T47D (cell line): ENCODE measurements around the gene DGCR8.

ENCODE experiments used
- DNase-seq, 2 experiments: peaks; one replicate each; pipeline versions ENCODE4 v3.0.0 to v3.0.0-alpha.2; 2011 to 2012; ENCODE audit warnings: low read depth in 1 of 2, low spot score in 1 of 2
- JUND ChIP-seq: IDR thresholded peaks from 2 replicates; pipeline ENCODE4 v1.6.1; 2012; ENCODE audit warnings: low read depth
- in situ Hi-C: cut with HindIII; loops from 2 replicates; pipeline ENCODE4 v1.10.0; 2016; ENCODE audit warnings: low sequenced_read_pairs, low pct_unique_long_range_greater_than_20kb

Gene DGCR8

DNA sequence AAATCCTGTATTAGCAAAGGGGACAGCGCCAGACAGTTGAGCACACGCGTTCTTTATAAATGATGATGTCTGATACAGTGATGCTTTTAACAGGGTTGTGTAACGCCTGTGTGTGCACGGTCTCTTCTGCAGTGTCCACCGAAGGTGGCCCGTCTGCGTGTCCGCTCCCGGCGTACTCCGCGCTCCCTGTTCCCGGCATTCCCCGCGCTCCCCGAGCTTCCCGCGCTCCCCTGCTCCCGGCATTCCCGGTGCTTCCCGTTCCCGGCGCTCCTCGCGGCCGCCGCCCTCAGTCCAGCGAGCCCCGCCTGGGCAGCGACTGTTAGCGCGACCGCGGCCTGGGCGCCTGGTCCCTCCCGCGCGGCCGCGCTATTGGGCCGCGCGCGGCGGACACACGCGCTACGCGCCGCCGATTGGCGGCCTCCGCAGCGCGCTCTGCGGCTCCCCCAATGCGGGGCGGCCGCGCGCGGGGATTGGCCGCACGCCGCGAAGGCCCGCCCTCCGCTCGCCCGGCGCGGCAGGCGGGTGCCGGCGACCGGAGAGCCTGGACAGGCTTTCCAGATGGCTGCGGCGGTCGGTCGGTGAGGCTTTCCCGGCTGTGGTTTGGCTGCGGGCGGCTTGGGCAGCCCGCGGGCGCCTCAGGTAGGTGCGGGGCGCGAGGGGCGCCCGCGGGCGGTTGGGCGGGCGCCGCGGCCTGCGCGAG lies at the start of gene DGCR8:
Gene DGCR8, plus strand, starts transcription at position 497 of the 700 bp plus-strand sequence. CDS start 5,723 bp downstream, outside the sequence.
- DNase-seq = peak; percentile 91 to 96
- no peak for TF ChIP-seq JUND
- in situ Hi-C loops = no loop called here

DNA sequence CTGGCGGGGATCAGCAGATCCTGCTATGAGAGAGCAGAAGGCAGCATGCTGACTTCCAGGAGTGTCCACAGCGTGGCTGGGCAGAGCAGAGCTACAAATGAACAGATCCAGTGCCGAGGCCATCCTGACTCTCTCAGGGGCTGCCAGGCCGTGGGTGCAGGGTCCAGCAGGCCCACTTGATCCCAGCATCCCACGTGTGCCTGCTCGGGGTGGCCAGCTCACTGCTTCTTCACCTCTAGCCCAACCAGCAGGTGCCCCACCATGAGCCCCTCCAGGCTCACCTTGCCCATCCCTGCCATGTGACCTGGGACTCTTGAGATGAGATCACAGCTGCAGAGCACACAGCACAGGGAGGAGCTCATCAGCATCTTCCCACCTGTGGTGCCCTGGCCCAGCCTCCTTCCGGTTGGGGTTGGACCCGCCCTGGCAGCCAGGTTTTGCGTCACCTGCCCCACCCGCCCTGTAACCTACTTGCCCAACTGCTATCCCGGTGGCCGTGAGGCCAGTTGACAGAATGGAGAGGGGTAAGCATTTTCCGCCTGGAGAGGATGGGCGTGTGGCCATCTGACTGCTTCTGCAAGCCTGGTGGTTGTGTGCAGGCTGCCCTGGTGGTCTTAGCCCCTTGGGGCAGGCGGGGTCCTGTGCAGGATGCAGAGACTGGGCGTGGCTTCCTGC lies 48.2 kb upstream of the DGCR8 start:
- in situ Hi-C loops = no loop called here
- no peak for DNase-seq
- no peak for TF ChIP-seq JUND

DNA sequence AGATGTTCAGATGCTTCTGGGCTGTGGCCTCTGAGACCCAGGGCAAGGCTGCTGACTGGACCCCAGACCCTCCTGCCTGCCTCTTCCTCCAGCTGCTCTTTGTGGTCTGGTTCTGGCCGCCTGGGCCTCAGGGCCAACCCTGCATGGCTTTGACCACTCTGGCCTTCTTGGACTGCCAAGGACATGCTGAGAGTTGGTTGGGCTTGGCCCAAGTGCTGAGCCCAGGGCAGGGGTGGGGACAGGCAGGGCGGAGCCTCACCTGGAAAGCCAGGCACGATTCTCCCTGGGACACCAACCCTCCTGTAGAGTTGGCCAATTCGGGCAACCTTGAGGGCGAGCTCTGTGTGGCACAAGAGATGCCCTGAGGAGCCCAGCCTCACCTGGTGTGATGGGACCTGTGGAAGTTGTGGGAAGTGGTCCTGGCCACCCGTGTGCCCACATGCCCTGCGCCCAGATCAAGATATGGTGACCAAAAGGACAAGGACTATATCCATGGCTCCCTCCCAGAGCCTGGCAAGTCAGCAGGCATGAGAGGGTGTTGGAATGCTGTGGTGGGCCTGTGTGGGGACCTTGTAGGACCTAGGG lies 47.5 kb upstream of the DGCR8 start:
- no peak for TF ChIP-seq JUND
- in situ Hi-C loops = no loop called here
- no peak for DNase-seq

DNA sequence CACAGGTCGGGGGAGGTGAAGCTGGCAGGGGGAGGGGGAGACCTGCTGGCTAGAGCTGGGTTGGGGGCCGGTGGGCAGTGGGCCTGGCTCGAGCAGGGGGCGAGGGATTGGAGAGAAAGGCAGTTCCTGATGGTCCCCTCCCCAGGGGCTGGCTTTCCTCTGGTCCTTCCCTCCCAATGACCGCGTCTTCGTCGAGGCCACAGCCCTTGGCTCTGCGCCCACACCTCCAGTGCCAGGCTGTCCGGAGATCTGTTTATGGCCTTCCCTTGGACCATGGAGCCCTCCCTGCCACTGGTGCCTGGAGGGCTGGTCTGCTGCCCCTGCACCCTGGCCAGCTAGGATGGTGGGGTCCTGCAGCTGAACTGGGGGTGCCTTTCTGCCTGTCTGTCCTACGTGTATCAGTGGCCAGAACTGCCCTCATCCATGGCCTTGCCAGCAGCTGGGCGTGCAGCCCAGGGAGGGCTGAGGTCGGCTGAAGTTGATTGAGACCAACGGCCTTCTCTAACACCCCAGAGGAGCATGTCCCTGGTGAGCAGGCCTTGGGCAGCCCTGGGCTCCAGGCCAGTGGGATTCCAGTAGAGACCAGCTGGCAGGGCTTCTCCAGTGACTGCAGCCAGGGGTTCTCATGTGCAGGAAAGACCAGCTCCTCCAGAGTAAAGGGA lies 46.9 kb upstream of the DGCR8 start:
- TF ChIP-seq JUND = no peak
- in situ Hi-C loops = no loop called here
- DNase-seq = no peak

DNA sequence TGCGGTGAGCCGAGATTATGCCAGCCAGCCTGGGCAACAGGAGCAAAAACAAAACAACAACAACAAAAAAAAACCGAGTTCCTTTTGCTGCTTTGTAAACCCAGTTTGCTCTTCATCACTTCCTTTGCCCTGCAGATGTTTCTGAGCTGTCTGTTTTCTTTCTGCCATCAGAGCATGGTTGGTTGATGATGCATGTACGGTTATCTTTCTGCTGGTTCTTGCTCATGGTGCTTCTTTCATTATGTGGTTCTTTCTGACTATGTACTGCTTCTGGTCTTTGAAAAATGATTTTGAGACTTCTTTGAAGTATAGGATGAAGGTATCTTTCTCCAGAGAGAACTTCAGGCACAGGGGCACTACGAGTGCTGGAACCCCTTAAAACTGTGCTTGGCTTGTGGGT lies 45.9 kb upstream of the DGCR8 start:
- no peak for DNase-seq
- in situ Hi-C loops = no loop called here
- TF ChIP-seq JUND = no peak

DNA sequence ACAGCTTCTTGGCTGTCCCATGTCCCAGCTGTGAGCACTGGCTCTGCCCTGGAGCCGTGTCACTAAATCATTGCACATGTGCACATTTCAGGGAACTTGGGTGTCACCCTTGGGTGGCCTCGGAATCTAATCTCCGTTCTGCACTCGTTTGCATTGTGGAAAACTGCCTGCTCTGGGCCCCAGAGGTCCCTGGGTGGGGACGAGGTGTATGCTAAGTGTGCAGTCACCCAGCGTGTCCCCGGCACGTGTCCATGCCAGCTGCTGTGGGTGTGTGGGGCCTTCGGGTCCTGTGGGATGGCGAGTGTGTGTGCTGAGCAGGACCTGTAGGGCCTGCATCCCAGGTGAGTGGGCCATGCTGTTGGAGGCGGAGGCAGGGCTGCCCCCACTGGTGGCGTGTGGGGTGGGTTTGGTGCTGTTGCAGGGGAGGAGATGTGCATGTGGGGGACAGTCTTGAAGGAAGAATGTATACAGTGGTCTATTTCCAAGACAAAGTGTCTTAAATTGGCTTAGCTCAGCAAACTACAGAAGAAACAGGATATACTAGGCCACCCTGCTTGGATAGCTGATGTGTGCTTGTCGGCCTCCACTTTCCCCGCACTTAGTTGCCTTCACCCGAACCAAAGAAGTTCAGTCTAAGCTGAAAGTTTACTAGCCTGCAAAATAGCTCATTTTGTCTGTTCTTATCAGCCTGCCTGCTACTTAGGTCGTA lies 44.5 kb upstream of the DGCR8 start:
- in situ Hi-C loops = no loop called here

DNA sequence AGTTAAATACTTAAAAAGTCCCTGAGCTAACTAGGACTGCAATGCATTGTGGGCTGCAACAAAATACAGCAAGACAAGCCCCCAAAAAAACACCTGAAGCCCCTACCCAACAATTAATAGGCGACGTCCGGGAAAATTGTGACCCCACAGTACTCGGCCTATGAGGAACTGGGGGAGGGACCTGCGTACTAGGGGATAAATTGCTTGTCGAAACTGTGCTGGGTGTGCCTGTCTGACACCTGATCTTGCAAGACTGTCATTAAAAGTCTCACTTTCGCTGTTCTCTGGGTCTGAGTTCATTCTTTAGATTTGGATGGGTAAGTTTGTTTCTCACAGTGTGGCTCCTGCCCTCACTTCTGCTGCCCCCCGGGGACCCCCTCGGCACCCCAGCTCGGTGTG lies 44.0 kb upstream of the DGCR8 start:
- DNase-seq = no peak
- no peak for TF ChIP-seq JUND
- in situ Hi-C loops = no loop called here

More for the DNA sequence above, 44.5 kb upstream of the DGCR8 start:
- DNase-seq = no peak
- TF ChIP-seq JUND = no peak

DNA sequence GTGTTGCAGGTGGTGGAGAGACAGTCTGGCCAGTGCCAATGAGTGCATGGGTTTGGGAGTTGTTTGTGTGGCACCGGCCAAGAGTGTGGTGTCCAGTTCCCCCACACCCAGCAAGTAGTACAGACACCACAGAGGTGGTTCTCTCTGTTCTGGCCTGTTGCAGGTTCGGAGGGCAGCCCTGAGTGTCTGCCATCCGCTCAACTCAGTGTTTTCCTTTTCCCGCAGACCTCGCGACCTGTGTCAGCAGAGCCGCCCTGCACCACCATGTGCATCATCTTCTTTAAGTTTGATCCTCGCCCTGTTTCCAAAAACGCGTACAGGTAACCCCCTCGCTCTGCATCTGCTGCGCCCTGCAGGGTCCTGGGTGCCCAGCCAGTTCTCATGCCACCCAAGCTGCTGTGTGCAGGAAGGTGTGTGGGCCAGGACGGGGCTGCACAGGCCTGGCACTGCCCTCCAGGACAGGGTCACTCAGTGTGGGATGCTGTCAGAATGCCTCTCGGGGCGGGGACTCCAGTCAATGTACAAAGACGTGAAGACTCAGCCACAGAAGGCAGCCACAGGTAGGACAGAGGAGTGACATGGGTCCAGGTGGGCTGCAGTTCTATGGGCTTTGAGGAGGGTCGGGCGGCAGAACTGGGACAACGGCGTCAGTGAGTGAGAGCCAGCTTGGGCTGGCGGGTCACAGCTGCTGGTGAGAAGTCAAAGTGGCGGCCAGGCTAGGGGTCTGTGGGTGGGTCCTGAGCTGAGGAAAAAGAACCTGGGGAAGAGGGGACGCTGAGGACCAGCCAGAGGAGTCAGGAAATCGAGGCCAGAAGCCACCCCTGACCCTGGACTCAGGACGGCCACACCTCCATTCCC lies 43.3 kb upstream of the DGCR8 start:
- no peak for DNase-seq
- TF ChIP-seq JUND = no peak
- in situ Hi-C loops = no loop called here

DNA sequence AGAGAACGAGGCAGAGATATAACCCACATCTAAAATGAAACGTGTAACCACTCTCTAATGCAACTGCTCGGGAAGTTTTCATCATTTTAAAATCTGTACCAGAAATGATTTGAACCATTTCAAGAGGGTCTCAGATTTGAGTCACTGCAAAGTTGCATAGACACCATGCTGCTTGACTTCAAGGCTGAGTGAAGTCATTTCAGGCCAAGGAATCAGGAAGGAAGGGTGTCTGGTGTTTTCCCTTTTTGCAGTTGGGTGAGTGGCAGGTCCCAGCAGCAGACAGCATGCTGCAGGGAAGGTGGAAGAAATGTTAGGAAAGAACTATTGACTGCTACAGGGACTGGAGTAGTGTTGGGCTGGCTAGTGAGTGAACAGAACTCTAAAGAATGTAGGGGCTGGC lies 42.6 kb upstream of the DGCR8 start:
- in situ Hi-C loops = no loop called here
- no peak for DNase-seq
- TF ChIP-seq JUND = no peak

DNA sequence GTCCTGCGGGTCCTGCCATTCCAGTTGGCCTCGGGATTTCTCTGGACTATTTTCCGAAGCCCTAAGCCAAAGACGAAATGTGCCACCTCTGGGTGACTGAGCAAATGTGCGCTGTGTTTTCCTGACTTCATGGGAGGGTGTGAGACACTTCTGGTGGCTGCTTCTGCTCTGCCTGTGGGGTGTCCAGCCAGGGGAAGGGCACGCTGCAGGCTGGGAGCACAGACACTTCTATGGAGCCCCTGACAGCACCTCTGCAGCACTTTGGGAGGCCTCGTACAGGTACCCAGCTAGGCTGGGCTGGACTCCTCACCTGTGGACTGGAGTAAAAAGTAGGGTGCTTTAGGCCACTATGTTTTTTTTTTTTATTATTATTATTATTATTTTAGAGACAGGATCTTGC lies 41.5 kb upstream of the DGCR8 start:
- no peak for TF ChIP-seq JUND
- DNase-seq = no peak
- in situ Hi-C loops = no loop called here

DNA sequence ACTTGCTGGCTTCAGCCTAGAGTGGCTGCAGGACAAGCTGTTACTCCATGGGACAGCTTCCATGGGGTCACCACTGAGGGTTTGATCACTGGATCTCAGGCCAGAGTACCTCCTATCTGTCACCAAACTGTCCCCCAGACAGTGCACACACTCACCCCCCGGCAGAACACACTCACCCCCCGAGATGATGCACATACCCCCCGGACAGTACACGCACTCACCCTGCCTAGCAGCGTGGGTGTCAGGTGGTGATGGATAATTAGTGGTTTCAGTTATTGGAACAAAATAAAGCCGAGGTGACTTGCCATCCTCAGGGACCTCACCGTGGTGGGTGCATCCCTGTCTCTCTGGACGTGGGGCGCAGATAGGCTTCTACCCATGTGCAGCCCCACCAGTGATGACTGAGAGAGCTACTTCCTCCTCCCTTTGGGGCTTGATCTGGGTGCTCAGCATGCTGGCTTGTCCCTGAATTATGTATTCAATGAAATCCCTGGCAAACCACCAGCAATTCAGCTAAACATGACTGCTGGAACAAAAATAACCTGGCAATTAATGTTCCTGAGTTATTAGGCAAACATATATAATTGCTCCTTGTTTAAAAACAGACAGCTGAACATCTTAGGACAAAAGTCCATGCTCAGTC lies 40.2 kb upstream of the DGCR8 start:
- TF ChIP-seq JUND = no peak
- in situ Hi-C loops = no loop called here
- no peak for DNase-seq
